Measurements from ENCODE around the gene BHLHA9.
A peak's percentile ranks its signal among the peaks of the same experiment; 100 is the strongest.

BHLHA9 gene

GRCh38 chr17:1256699-1257098 lies 13.5 kb upstream of the BHLHA9 start:
- DNase-seq, result no peak

- no peak for DNase-seq
These were observed 10.0 kb upstream of the BHLHA9 start for GRCh38 chr17:1260086-1260769.

- DNase-seq, result no peak
These were observed 9.5 kb upstream of the BHLHA9 start for GRCh38 chr17:1260770-1261161.

GRCh38 chr17:1264196-1264595 lies 6.0 kb upstream of the BHLHA9 start:
- DNase-seq, result no peak

DNA sequence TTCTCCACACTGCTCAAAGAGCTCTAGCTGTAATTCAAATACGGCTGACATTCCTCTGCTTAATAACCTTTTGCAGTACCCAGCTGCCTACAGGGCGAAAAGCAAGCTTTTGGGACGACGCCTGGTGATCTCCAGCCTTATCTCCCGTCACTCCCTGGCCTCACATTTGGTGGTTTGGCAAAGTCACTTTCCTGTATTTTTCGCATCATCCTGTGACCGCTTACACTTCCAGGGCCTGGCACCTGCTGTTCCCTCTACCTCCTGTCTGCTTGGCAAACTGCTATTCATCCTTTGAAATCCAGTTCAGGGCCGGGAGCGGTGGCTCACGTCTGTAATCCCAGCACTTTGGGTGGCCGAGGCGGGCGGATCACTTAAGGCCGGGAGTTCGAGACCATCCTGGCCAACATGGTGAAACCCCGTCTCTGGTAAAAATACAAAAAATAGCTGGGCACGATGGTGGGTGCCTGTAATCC lies 2.7 kb upstream of the BHLHA9 start:
- DNase-seq, result no peak

DNA sequence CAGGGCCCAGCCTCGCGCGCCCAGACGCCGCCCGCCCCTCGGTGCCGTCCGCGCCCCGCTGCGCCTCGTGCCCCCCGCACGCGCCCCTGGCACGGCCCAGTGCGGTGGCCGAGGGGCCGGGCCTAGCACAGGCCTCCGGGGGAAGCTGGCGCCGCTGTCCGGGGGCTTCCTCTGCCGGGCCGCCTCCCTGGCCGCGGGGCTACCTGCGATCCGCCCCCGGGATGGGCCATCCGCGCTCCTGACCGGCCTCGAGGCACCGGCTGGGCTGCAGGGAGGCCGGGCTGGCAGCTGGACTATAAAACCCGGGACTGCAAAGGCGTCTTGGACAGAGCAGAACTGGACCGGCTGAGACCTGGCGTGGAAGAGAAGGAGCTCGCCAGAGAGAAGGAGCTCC lies 783 bp downstream of the BHLHA9 start:
- DNase-seq, result no peak

GRCh38 chr17:1271441-1271840 lies 1.2 kb downstream of the BHLHA9 start:
- DNase-seq, result no peak

DNA sequence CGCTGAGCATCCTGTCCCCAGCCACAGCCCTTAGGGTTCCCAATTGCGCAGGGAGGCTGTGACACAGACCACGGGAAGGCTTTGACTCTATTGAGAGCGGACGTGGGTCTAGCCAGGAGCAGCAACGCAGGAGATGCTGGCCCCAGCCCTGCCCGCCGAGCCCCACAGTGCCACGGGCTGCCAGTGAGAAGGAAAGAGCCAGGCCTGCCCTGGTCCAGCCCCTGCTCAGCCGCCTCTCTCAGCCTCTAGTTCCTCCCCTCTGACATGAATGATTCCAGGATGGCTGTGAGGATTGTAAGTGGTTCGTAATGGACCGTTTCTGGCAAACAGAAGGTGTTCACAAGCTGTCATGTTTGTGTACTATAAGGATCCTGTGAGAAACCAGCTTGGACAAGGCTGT lies 2.5 kb downstream of the BHLHA9 start:
- no peak for DNase-seq

DNA sequence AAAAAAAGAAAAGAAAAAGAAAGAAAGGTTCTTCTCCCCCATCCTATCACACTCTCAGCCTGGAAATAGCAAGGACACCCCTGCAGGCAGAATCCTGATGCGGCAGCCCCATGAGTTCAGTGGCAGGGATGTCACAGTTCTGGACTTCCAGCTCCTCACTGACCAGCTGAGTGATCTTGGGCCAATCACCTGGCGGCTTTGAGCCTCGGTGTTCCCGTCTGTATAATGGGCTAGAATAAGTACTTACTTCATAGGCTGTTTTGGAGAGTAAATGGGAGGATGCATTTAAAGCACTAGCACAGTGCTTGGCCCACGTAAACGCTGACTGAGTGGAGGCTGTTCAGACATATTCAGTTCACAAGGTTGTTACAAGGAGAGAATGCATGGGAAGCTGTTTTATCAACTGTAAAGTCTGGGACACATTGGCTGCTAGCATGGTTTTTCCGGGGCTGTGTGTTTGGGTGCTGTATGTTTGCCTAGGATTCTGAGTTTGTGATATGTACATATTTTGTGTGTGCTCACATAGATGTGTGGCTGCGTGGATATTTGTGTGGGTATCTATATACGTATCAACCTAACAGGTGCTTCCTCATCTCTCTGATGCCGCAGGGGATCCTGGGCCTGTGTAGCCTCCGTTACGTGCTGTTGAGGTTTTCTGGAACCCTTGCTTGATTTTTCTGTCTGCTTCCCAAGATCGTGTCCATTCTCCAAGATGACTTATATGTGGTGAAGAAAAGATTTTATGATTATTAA lies 3.4 kb downstream of the BHLHA9 start:
- DNase-seq, result no peak

GRCh38 chr17:1274245-1274608 lies 4.0 kb downstream of the BHLHA9 start:
- no peak for DNase-seq

GRCh38 chr17:1275205-1275961 lies 5.1 kb downstream of the BHLHA9 start:
- no peak for DNase-seq

- peak; percentile 65 to 82 (median 74) for DNase-seq
These were observed 5.9 kb downstream of the BHLHA9 start for GRCh38 chr17:1275962-1276736.

- no peak for DNase-seq
These were observed 10.4 kb downstream of the BHLHA9 start for GRCh38 chr17:1280652-1281051.

DNA sequence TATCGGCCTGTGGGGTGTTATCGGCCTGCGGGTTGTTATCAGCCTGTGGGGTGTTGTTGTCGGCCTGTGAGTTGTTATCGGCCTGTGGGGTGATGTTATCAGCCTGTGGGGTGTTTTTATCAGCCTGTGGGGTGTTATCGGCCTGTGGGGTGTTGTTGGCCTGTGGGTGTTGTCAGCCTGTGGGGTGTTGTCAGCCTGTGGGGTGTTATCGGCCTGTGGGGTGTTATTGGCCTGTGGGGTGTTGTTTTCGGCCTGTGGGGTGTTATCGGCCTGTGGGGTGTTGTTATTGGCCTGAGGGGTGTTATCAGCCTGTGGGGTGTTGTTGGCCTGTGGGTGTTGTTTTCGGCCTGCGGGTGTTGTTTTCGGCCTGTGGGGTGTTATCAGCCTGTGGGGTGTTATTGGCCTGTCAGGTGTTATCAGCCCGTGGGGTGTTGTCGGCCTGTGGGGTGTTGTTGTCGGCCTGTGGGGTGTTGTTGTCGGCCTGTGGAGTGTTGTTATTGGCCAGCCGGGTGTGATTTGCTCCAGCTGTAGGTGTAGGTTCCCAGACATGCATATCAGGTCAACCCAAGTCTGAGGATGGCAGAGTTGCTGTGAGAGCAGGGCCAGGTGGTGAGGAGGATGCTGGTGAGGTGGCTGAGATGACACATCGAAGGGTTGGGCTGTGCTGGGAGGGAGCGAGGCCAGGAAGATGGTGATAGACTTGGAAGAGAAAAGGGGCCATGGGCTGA lies 16.3 kb downstream of the BHLHA9 start:
- no peak for DNase-seq

- DNase-seq, result no peak
These were observed 19.5 kb downstream of the BHLHA9 start for GRCh38 chr17:1289695-1290094.

DNA sequence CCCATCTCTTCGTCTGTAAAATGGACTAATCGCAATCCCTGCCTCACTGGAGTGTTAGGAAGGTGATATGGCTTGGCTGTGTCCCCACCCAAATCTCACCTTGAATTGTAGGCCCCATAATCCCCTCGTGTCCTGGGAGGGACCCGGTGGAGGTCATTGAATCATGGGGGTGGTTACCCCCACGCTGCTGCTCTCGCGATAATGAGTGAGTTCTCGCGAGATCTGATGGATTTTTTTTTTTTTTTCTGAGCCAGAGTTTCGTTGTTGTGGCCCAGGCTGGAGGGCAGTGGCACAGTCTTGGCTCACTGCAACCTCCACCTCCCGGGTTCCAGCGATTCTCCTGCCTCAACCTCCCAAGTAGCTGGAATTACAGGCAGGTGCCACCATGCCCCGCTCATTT lies 20.4 kb downstream of the BHLHA9 start:
- DNase-seq, result no peak

DNA sequence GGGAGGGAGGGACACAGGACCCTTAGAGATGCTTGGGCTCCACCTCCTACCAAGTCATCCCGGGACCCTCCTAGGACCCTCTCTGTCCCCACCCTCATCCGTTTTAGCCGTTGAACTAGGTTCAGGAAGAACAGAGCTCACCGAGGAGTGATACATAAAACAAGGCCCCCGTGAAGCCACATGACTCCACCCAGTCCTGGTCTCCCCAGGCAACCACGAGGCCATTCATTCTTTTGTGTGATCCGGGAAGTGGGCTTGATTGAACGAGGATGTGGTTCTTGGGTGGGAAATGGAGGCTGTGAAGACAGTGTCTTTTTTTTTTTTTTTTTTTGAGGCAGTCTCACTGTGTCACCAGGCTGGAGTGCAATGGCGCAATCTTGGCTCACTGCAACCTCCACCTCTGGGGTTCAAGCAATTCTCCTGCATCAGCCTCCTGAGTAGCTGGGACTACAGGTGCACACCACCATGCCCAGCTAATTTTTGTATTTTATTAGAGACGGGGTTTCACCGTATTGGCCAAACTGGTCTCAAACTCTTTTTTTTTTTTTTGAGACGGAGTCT lies 24.0 kb downstream of the BHLHA9 start:
- DNase-seq, result no peak

DNA sequence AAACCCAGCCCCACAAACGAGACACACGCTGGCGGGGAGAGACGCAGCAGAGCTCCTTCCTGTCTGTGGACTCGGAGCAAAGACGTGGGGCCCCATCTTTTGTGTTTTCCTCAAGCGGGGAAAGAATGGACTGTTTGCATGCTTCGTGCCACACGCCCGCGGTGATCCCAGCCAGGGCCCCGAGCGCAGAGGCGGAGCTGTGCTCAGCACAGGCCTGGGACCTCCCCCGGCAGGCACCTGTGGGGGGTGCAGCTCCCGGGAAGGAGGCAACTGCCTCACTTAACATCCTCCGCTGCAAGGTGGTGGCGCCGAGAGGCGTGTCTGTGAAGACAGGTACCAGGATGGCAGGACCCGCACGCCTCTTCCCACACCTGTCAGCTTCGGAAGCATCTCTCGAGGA lies 28.4 kb downstream of the BHLHA9 start:
- DNase-seq, result no peak

GRCh38 chr17:1299552-1300370 lies 29.5 kb downstream of the BHLHA9 start:
- no peak for DNase-seq

DNA sequence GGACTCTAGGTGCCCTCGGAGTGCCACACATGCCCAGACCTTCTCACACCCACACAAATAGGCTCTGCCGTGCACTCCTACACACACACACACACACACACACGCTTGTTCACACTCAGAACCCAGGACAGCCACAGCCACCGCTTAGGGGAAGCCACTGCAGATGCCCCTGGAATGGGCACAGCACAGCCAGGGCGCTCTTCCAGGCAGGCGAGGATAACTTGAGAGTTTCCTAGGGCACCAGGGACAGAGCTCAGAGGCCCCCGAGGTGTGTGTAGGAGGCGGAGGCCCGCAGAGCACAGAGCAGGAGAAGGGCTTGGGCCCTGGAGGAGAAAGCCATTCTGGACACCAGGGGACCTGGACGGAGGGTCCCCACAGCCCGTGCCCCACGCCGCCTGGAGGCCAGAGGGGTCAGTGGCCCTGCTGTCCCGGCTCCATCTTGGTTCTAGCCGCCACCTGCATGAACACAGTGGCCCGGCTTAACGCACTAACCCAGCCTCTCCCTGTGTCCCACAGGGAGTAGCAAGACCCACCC lies 30.2 kb downstream of the BHLHA9 start:
- no peak for DNase-seq

GRCh38 chr17:1301546-1301945 lies 31.3 kb downstream of the BHLHA9 start:
- DNase-seq, result no peak
